KOPT-K1 (cell line): ENCODE data around the gene TRABD2B.

Experiments
- H3K27ac ChIP-seq: fragments of 200-600 bp; sonication (generic); 2 replicates; pipeline ENCODE4 v1.5.1; 2016; ENCODE audit warnings: antibody characterized with exemption, mild to moderate bottlenecking, low read depth, low read length; ENCODE audit not compliant: poor library complexity, severe bottlenecking
- H3K36me3 ChIP-seq: fragments of 200-600 bp; sonication (generic); 2 replicates; pipeline ENCODE4 v1.5.1; 2017; ENCODE audit warnings: antibody characterized with exemption, mild to moderate bottlenecking, low read length, moderate library complexity; ENCODE audit not compliant: insufficient read depth
- H3K9me3 ChIP-seq: fragments of 200-600 bp; sonication (generic); 2 replicates; pipeline ENCODE4 v1.5.1; 2017; ENCODE audit warnings: antibody characterized with exemption, low read length, mild to moderate bottlenecking; ENCODE audit not compliant: insufficient read depth, poor library complexity, severe bottlenecking

TRABD2B gene

DNA sequence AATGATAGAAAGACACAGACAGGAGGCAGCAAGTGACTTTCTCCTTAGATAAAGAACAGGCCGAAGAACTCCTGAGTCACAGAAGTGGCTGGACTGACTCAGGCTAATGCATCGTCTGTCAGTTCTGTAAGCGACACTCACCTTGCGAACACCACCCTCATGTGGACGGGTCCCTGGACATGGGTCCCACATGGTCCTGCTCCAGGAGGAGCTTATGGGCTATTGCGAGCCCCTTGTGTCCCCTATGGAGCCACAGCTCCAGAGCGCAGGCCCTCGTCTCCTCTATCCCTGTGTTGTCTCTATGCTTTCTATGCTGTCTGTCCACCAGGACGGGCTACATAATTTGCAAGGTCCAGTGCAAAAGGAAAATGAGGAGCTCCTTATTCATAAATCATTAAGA, 85.8 kb downstream of the TRABD2B start:
- Histone ChIP-seq H3K9me3 (no peaks in the 10 kb centered on the region), H3K36me3 (no peaks in the 10 kb centered on the region), H3K27ac (no peak overlapping the region)

DNA sequence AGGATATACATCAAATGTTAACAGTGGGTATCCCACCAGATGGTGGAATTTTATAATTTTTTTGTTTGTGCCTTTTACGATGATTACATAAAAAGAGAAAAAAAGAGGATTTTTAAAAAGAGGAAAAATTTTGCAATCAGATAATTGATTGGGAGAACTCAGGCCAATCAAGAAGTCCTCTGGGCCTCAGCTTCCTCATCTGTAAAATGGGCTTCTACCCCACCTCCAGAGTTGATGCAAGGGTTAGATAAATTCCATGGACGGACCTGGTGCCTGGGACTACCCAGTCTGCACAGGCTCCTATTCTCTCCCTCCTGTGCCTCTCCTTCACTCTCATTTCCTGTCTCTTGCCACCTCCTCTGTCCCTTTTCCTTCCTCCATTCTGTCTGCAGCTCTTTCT, 88.9 kb downstream of the TRABD2B start:
- H3K9me3 ChIP-seq, result no peaks in the 10 kb centered on the region
- no peaks in the 10 kb centered on the region for H3K36me3 ChIP-seq
- H3K27ac ChIP-seq, result no peak overlapping the region

DNA sequence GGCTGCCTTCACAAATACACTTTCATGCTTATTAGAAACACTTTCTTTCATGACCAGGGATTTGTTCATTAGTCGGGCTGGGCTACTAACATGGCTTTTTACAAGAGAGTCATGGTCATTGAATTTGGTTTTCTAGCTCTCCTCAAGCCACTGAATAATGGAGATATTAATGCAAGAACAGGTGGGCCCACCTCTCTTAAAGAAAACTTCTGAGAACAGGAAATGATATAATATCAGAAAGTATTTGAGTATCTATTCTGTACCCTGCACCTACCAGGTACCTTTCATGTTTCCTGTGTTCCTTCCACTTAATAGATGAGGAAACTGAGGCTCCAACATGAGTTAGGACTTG, 90.0 kb downstream of the TRABD2B start:
- H3K9me3 ChIP-seq, result no peaks in the 10 kb centered on the region
- no peak overlapping the region for H3K27ac ChIP-seq
- H3K36me3 ChIP-seq, result no peaks in the 10 kb centered on the region

DNA sequence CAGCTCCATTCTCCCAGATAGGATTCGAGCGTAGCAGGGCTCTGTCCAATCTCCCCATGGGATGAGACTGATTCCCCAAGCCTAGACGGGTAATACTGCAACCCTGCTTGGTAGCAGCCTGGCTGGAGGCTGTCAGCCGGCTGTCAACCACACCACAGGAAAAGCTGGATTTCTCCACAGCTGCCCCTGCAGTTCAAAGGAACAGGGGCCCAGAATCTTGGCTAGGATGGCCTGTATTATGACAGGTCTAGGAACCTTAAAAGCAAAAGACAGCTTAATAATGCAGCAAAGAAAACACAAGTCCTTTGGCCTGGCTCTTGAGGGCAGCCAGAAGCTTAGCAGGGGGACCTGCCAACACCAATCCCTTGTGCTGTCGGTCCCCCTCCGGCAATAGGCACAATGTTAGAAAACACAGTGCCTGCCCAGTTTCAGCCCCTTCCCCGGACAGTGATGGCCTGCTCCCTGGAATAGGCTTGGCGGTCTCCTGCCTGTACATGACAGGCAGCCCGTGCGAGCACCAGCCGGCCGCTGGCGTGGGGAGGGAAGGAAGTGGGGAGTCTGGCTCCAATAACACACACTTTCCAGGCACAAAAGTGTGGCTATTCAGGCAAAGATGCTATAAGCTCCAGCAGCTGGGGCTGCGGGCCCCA, 90.5 kb downstream of the TRABD2B start:
- Histone ChIP-seq H3K36me3 (no peaks in the 10 kb centered on the region), H3K27ac (no peak overlapping the region), H3K9me3 (no peaks in the 10 kb centered on the region)

DNA sequence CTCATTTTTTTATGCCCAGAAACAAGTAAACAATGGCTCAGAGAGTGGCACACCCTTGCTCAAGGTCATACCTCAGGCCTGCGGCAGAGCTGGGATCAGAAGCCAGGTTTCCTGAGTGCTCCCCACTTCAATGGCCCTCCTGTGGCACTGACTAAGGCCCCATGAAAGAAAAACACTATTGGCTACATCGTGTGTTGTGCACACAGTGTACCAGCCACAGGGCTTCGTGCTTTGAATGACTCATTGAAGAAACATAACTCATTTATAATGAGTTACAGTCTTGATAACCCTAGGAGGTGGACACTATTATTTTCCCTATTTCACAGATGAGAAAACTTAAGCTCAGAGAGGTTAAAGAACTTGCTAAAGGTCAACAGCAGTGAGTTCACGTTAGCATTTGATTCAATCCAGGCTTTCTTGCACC, 91.2 kb downstream of the TRABD2B start:
- no peaks in the 10 kb centered on the region for H3K9me3 ChIP-seq
- H3K36me3 ChIP-seq, result no peaks in the 10 kb centered on the region
- H3K27ac ChIP-seq, result no peak overlapping the region

DNA sequence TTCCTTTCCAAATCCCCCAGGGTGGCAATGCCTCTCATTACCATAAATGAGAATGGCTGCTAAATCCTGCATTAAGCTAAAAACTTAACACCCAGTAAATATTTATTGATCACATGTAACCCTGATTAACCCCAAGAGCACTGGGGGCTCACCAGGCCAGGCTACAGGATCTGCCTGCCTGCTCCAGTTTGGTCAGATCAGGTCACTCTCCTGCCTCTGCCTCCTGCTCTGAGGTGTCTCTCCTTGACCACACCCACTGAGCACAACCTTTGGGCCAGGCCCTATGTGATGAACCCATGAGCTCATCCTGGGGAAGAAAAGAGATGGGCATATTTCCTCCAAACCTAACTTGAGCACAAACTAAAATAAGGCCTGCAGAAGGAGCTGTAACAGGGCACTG, 93.5 kb downstream of the TRABD2B start:
- Histone ChIP-seq H3K27ac (no peak overlapping the region), H3K36me3 (no peaks in the 10 kb centered on the region), H3K9me3 (no peaks in the 10 kb centered on the region)

DNA sequence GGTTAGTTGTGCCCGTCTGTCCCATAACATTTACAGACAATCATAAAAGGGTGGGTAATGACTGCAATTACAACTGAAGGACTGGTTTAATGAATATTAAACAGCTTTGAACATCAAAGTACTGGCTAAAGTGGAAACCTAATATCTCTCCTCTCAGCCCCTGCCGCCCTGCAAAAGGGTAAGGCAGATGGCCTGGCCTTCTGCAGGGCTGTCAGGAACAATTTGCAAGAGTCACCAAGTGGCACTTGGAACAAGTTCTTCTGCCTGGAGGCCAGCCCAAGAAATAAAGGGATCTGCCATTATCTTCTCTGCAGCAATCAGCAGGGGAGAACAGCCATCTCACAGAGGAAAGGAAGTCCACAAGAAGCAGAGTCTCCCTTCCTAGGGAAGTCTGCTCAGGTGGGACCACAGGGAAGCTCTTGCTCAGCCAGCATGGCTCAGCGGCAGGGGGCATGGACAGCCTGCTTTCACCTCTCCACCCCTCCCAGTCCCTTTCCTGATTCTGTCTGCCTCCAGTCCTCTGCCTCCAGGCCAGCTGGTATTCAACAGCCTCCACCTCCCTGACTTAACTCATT, 96.1 kb downstream of the TRABD2B start:
- Histone ChIP-seq H3K36me3 (no peaks in the 10 kb centered on the region), H3K27ac (no peak overlapping the region), H3K9me3 (no peaks in the 10 kb centered on the region)

DNA sequence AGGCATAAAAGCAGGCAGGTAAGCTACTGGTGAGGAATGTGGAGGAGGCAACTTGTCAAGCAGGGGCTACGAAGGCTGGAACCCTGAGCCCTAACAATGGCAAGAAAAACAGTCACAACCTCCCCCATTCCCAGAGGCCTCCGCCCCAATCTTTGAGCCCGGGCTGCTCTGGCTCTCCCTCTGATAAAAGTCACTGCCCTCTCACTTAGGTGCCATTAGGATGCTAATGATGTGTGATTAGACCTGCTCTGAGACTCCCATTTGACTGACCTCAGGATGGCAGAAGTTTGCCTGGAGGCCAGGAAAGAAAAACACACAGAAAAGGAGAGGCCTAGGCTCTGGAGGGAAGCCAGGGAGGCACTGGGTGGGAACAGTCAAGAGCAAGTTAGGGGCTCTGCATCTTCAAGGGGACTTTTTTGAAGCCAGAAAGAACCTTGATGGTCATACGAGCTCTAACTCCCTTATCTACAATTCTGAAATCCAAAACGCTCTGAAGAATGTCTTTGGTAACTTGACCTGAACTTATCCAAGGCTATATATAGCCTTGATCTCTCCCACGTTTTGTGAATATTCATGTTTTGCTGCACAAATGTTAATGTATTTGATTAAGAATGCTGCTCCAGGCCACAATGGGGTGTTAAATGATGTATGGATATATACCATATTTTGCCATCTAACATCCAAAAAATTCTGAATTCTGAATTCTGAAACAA, 98.9 kb downstream of the TRABD2B start:
- Histone ChIP-seq H3K27ac (no peak overlapping the region), H3K9me3 (no peaks in the 10 kb centered on the region)

DNA sequence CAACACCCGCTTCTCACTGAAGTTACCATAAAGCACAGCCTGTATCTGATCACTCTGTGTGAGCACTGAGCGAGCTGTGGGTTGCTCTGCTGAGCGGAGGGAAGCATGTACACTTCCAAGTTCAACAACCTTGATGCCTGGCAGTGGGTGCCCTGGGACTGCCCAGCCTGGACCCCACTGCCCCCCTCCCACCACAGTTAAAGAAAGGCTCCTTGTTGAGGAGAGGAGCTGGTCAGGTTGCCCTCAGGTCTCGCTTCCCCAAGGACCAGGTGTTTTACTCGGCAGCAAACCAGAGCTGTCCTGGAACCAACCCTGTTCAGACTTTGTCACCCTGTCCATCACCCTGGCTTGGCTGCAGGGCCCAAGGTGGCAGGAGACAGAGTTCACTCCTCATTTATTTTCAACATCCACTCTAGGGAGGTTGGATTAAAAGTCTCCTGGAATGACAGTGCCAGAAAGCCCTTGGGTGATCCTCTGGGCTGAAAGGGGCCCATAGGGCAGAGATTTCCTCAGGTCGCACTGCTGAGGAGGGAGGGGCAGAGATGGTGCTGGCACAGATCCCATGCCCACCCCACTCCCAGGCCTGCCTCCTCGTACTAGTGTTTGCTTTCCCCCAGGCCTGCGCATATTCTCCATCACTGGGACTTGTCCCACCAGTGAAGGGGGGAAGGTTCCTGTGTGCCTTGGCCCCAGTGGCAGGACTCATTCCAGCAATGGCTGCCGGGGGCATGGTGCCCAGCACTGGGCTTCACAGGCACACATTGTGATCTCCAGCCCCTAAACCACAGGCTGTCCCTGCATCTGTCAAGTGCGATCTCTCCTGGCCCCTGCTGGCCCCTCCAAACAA, 101.7 kb downstream of the TRABD2B start:
- no peak overlapping the region for H3K27ac ChIP-seq
- no peaks in the 10 kb centered on the region for H3K9me3 ChIP-seq
- H3K36me3 ChIP-seq, result no peaks in the 10 kb centered on the region

More for the DNA sequence above, 98.9 kb downstream of the TRABD2B start:
- H3K36me3 ChIP-seq, result no peaks in the 10 kb centered on the region

DNA sequence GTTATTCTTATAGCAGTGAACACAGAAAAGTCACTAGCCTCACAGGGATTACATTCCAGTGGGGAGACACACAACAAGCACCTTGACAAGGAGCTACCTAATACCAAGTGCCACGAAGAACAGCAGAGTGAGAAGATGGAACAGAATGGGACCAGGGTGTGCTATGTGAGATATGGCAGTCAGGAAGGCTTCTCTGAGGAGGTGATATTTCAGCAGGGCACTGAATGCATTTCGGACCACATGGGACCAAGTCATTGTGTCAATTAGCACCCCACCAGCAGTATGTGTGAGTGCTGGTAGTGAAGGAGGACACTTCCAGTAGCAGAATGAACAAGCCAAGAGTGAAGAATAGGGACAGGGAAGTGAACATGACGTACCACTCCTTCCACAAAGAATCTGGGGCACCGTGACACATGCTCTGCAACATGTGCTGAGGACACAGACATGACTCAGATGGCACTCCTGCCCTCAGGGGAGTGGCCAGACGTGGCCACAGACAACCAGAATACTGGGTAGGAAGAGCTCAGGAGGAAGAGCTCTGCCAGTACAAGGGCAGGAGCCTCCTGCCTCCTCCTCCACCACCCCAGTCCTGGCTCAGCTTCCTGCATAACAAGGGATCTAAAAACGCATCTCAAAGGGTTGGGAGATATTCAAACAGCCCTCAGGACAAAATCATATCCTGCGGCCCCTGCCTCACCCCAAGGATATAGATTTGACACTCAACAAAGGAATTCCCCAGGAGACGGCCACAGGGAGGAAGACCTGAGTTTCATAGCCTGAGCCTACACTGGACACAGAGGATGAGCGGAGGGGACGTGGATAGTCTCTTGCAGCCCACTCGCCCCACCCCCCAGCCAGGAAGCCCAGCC, 102.5 kb downstream of the TRABD2B start:
- Histone ChIP-seq H3K9me3 (no peaks in the 10 kb centered on the region), H3K36me3 (no peaks in the 10 kb centered on the region)

DNA sequence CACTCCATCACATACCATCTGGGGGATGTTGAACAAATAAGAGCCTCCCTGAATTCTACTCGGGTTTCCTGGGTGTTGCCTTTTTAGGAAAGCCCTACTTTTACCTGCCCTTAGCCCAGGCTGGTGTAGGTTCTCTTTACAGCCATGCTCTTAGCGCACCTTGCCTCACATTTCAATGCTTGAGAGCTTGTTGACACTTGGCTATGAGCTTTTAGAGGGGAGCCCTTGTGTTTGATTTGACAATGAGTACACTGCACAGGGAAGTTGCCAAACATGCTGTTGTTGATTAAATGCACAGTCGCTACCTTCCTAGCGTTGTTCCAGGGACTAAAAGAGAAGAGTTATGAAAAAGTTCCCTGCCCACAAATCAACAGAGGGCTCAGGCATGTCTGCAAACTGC, 103.8 kb downstream of the TRABD2B start:
- Histone ChIP-seq H3K36me3 (no peaks in the 10 kb centered on the region), H3K9me3 (no peaks in the 10 kb centered on the region), H3K27ac (no peak overlapping the region)

More for the DNA sequence above, 102.5 kb downstream of the TRABD2B start:
- no peak overlapping the region for H3K27ac ChIP-seq

DNA sequence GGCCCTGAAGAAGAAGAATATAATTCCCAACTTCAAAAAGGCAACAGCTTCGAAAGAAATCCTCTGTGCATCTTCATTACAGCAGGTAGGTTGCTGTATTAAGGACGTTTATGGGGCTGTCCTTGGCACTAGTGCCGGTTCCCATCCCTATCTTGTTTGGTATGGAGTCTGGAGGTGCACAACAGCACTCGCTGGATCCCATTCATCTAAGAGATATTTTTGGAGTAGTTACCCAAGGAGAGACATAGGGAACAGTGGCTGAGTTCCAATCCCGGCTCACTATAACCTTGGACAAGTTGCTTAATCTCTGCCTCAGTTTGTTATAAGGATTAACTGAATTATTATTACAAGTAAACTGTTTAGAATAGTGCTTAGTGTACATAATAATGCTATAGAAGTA, 106.4 kb downstream of the TRABD2B start:
- Histone ChIP-seq H3K36me3 (no peaks in the 10 kb centered on the region), H3K27ac (no peak overlapping the region), H3K9me3 (no peaks in the 10 kb centered on the region)

DNA sequence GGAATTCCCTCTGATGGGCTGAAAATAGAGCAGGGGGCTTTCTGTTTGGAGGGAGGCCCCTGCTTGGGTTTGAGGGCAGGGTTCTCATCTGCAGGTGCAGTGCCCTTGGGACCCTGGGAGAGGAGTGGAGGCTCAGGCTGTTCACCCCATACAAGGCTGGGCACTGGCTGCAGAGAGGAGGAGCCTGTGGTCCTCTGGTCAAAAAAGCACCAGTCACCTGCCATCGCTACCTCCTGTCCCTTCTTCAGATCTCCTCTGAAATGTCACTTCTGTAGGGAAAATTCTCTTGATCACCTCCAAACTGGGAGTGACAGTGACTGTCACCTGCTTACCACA, 108.9 kb downstream of the TRABD2B start:
- Histone ChIP-seq H3K9me3 (no peaks in the 10 kb centered on the region), H3K36me3 (no peaks in the 10 kb centered on the region), H3K27ac (no peak overlapping the region)

DNA sequence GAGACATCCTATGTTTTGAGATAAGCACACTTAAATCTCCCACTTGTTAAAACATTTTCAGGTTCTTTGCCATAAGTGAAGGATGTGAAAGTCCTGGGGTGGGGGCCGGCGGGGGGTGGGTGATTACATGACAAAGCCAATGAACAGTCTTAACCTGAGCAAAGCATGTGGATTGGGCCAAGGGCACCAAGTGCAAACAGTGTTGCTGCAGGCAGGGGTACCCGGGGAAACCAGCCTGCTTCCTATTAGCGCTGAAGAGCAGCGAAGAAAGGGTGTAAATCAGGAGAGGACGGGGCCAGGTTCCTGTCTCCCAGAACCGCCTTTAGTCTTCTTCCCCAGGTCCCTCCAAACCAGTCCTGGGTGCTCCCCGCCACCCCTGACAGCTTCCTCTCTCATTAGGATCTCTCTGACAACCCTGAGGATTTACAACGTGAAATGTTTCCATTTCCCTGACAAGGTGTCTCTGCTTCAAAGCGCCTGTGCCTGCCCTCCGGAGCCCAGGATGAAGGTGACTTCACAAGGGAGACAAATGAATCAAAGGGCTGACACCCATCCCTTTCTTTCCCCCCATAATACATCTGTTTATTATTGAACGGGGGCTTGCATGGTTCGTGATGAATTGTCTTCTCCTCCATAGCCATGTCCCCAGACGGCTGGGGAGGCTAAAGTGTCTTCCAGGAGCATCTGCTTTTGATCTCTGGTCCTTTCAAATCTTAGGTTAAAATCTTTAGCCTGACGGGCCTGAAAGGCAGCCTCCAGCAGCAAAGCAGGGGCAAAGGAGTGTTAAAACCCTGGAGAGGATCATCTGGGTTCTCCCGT, 109.5 kb downstream of the TRABD2B start:
- no peak overlapping the region for H3K27ac ChIP-seq
- no peaks in the 10 kb centered on the region for H3K9me3 ChIP-seq
- H3K36me3 ChIP-seq, result no peaks in the 10 kb centered on the region
